ENCODE measurements around the gene ZC3H11A.

GRCh38 chr1:203792486-203792885, 2.9 kb upstream of the ZC3H11A start:
- TF ChIP-seq CTCF (IDR thresholded peaks at IDR 0.05) (no peak), POLR2A (IDR thresholded peaks at IDR 0.05) (no peak)
